GM23338 (cell line): ENCODE measurements around the gene MAP2K4. TPM values are rescaled to one million over a fixed set of nuclear protein-coding genes. Genes with fewer than 3 reads are reported as not detected.

Experiments
- ATAC-seq: fragments of 200-7000 bp; cut with Tn5 transposase; 3 replicates; pipeline ENCODE4 v1.9.1; 2020
- DNase-seq: peaks from one replicate; pipeline ENCODE4 v3.0.0-alpha.2; 2015; ENCODE audit warnings: low spot score
- H2AFZ ChIP-seq: fragments of 200-600 bp; sonication (generic); 2 replicates; pipeline ENCODE4 v1.8.0; 2016; ENCODE audit warnings: antibody characterized with exemption, mild to moderate bottlenecking, moderate library complexity
- H3F3A ChIP-seq: fragments of 200-600 bp; sonication (generic); replicated peaks from 2 replicates; pipeline ENCODE4 v1.8.0; 2017; ENCODE audit warnings: antibody characterized with exemption, mixed run types, low read depth
- H3K27ac ChIP-seq: fragments of 200-600 bp; sonication (generic); 2 replicates; pipeline ENCODE4 v1.6.1; 2016; ENCODE audit warnings: low read depth
- H3K27me3 ChIP-seq: fragments of 200-600 bp; sonication (generic); 2 replicates; pipeline ENCODE4 v1.8.0; 2016; ENCODE audit warnings: mild to moderate bottlenecking, mixed run types, moderate library complexity; ENCODE audit not compliant: insufficient read depth
- H3K36me3 ChIP-seq: fragments of 200-600 bp; sonication (generic); 2 replicates; pipeline ENCODE4 v1.8.0; 2016; ENCODE audit warnings: mild to moderate bottlenecking; ENCODE audit not compliant: insufficient read depth
- H3K4me1 ChIP-seq: fragments of 200-600 bp; sonication (generic); 2 replicates; pipeline ENCODE4 v1.8.0; 2016; ENCODE audit warnings: mild to moderate bottlenecking, moderate library complexity; ENCODE audit not compliant: insufficient read depth
- H3K4me2 ChIP-seq: fragments of 200-600 bp; sonication (generic); 2 replicates; pipeline ENCODE4 v1.7.1; 2017; ENCODE audit warnings: mixed run types
- H3K4me3 ChIP-seq: fragments of 200-600 bp; sonication (generic); 2 replicates; pipeline ENCODE4 v1.6.1; 2016; ENCODE audit warnings: mixed run types
- H3K79me2 ChIP-seq: fragments of 200-600 bp; sonication (generic); replicated peaks from 2 replicates; pipeline ENCODE4 v1.8.0; 2017; ENCODE audit warnings: mild to moderate bottlenecking; ENCODE audit not compliant: insufficient read depth
- H3K9me2 ChIP-seq: fragments of 200-600 bp; sonication (generic); 2 replicates; pipeline ENCODE4 v1.8.0; 2017; ENCODE audit not compliant: insufficient read depth
- H4K20me1 ChIP-seq: fragments of 200-600 bp; sonication (generic); replicated peaks from 2 replicates; pipeline ENCODE4 v1.8.0; 2017; ENCODE audit warnings: mild to moderate bottlenecking; ENCODE audit not compliant: insufficient read depth
- H3K27ac Mint-ChIP-seq: 2 replicates; pipeline ENCODE4 v1.8.0; 2020; ENCODE audit warnings: inconsistent platforms, mild to moderate bottlenecking, moderate library complexity, mixed read lengths
- H3K27me3 Mint-ChIP-seq: 3 replicates; pipeline ENCODE4 v1.8.0; 2022; ENCODE audit warnings: low read depth, mild to moderate bottlenecking, moderate library complexity, mixed read lengths, inconsistent platforms; ENCODE audit not compliant: insufficient read depth, poor library complexity
- H3K36me3 Mint-ChIP-seq: 3 replicates; pipeline ENCODE4 v1.8.0; 2021; ENCODE audit warnings: low read depth, mild to moderate bottlenecking, inconsistent platforms, moderate library complexity, mixed read lengths
- H3K4me1 Mint-ChIP-seq: 3 replicates; pipeline ENCODE4 v1.8.0; 2020; ENCODE audit warnings: mild to moderate bottlenecking, inconsistent platforms, mixed read lengths
- H3K4me3 Mint-ChIP-seq: 3 replicates; pipeline ENCODE4 v1.8.0; 2021; ENCODE audit warnings: moderate library complexity, mild to moderate bottlenecking, inconsistent platforms, mixed read lengths
- H3K9me3 Mint-ChIP-seq: 3 replicates; pipeline ENCODE4 v1.8.0; 2020; ENCODE audit warnings: moderate library complexity, mild to moderate bottlenecking, inconsistent platforms, mixed read lengths
- CREB1 ChIP-seq: fragments of 250-450 bp; sonication (Bioruptor Pico); IDR thresholded peaks from 2 replicates; pipeline ENCODE4 v1.5.0; 2020; ENCODE audit warnings: low read depth, mild to moderate bottlenecking, moderate library complexity
- polyA plus RNA-seq: library from polyadenylated mRNA; unstranded; fragments of >200 nt; fragmentation: Nextera tagmentation; extraction: Ambion mirVana; gene quantifications from 2 replicates; pipeline ENCODE4 v1.2.1, GENCODE V29; 2016
- total RNA-seq: library from RNA; depleted of rRNA; stranded (reverse); fragments of >200 nt; shearing (Covaris generic); gene quantifications from 2 replicates; pipeline ENCODE4 v1.2.3, GENCODE V29; 2014
- TF ChIP-seq, protein P1 (sequence below), 2 experiments: fragments of 200-600 bp in 1 of 2; sonication (generic) in 1 of 2; conservative IDR thresholded peaks; 2 replicates each; pipeline versions ENCODE4 v1.5.1 to v1.6.1; 2016 to 2017; ENCODE audit warnings: antibody characterized with exemption in 2 of 2, low read depth in 2 of 2, mild to moderate bottlenecking in 2 of 2, moderate library complexity in 1 of 2
- TF ChIP-seq, protein P2 (sequence below): fragments of 250-450 bp; sonication (Bioruptor Pico); IDR thresholded peaks from 2 replicates; pipeline ENCODE4 v1.5.0; 2020; ENCODE audit warnings: mild to moderate bottlenecking, moderate library complexity
- TF ChIP-seq, protein P3 (sequence below): IDR thresholded peaks from one replicate; pipeline ENCODE4 v1.6.1; 2018; ENCODE audit warnings: antibody characterized with exemption; ENCODE audit not compliant: unreplicated experiment

Gene MAP2K4
- total and polyA plus RNA-seq, 2 experiments from 2014 or later = 25.3 to 36.4 TPM

DNA sequence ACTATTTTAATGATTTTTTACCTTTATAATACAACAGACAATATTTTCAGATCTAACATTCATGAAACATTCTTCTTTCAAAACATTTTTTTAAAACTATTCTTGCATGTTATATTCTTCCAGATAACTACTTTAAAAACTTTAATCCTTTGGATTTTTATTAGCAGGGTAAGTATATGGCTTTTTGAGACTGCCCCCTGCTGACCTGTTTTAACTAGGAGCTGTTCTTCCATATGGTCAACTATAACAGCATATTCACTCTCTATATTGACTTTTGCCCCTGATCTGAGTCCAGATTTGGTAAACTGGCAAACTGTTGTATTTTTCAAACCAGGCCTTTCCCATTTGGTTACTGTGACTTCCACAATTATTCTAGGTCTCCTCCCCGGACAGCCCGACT is 39.9 kb upstream of the MAP2K4 start:
- Mint-ChIP-seq H3K36me3 (peaks cover 51% of the 10 kb centered on the region), H3K9me3 (no peaks in the 10 kb centered on the region), H3K4me1 (peaks cover 24% of the 10 kb centered on the region; the same call in 2 of the 3 replicates), H3K4me3 (no peak overlapping the region), H3K27me3 (peaks cover 5% of the 10 kb centered on the region), H3K27ac (no peak overlapping the region)
- TF ChIP-seq, protein P1, sequence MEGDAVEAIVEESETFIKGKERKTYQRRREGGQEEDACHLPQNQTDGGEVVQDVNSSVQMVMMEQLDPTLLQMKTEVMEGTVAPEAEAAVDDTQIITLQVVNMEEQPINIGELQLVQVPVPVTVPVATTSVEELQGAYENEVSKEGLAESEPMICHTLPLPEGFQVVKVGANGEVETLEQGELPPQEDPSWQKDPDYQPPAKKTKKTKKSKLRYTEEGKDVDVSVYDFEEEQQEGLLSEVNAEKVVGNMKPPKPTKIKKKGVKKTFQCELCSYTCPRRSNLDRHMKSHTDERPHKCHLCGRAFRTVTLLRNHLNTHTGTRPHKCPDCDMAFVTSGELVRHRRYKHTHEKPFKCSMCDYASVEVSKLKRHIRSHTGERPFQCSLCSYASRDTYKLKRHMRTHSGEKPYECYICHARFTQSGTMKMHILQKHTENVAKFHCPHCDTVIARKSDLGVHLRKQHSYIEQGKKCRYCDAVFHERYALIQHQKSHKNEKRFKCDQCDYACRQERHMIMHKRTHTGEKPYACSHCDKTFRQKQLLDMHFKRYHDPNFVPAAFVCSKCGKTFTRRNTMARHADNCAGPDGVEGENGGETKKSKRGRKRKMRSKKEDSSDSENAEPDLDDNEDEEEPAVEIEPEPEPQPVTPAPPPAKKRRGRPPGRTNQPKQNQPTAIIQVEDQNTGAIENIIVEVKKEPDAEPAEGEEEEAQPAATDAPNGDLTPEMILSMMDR (conservative IDR thresholded peaks at IDR 0.05; ENCODE audit: low read depth in 2 of 2) = peak; percentile 33 to 63
- TF ChIP-seq, protein P2, sequence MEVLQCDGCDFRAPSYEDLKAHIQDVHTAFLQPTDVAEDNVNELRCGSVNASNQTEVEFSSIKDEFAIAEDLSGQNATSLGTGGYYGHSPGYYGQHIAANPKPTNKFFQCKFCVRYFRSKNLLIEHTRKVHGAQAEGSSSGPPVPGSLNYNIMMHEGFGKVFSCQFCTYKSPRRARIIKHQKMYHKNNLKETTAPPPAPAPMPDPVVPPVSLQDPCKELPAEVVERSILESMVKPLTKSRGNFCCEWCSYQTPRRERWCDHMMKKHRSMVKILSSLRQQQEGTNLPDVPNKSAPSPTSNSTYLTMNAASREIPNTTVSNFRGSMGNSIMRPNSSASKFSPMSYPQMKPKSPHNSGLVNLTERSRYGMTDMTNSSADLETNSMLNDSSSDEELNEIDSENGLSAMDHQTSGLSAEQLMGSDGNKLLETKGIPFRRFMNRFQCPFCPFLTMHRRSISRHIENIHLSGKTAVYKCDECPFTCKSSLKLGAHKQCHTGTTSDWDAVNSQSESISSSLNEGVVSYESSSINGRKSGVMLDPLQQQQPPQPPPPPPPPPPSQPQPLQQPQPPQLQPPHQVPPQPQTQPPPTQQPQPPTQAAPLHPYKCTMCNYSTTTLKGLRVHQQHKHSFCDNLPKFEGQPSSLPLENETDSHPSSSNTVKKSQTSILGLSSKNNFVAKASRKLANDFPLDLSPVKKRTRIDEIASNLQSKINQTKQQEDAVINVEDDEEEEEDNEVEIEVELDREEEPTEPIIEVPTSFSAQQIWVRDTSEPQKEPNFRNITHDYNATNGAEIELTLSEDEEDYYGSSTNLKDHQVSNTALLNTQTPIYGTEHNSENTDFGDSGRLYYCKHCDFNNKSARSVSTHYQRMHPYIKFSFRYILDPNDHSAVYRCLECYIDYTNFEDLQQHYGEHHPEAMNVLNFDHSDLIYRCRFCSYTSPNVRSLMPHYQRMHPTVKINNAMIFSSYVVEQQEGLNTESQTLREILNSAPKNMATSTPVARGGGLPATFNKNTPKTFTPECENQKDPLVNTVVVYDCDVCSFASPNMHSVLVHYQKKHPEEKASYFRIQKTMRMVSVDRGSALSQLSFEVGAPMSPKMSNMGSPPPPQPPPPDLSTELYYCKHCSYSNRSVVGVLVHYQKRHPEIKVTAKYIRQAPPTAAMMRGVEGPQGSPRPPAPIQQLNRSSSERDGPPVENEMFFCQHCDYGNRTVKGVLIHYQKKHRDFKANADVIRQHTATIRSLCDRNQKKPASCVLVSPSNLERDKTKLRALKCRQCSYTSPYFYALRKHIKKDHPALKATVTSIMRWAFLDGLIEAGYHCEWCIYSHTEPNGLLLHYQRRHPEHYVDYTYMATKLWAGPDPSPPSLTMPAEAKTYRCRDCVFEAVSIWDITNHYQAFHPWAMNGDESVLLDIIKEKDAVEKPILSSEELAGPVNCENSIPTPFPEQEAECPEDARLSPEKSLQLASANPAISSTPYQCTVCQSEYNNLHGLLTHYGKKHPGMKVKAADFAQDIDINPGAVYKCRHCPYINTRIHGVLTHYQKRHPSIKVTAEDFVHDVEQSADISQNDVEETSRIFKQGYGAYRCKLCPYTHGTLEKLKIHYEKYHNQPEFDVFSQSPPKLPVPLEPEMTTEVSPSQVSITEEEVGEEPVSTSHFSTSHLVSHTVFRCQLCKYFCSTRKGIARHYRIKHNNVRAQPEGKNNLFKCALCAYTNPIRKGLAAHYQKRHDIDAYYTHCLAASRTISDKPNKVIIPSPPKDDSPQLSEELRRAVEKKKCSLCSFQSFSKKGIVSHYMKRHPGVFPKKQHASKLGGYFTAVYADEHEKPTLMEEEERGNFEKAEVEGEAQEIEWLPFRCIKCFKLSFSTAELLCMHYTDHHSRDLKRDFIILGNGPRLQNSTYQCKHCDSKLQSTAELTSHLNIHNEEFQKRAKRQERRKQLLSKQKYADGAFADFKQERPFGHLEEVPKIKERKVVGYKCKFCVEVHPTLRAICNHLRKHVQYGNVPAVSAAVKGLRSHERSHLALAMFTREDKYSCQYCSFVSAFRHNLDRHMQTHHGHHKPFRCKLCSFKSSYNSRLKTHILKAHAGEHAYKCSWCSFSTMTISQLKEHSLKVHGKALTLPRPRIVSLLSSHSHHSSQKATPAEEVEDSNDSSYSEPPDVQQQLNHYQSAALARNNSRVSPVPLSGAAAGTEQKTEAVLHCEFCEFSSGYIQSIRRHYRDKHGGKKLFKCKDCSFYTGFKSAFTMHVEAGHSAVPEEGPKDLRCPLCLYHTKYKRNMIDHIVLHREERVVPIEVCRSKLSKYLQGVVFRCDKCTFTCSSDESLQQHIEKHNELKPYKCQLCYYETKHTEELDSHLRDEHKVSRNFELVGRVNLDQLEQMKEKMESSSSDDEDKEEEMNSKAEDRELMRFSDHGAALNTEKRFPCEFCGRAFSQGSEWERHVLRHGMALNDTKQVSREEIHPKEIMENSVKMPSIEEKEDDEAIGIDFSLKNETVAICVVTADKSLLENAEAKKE = no peak
- Histone ChIP-seq H3K9me2 (0 out of 2 replicates have a peak, but pooled peaks cover 3% of the 10 kb centered on the region), H4K20me1 (no peaks in the 10 kb centered on the region), H3F3A (no peaks in the 10 kb centered on the region), H3K4me2 (no peak overlapping the region), H3K27me3 (no peaks in the 10 kb centered on the region), H3K27ac (no peak overlapping the region), H3K4me3 (no peak overlapping the region), H3K4me1 (peaks cover 19% of the 10 kb centered on the region; the same call in 1 of the 2 replicates), H2AFZ (no peak overlapping the region), H3K36me3 (peaks cover 9% of the 10 kb centered on the region; the same call in 1 of the 2 replicates), H3K79me2 (no peaks in the 10 kb centered on the region)
- DNase-seq = peak; percentile 36
- no peak; the same call in 2 of the 3 replicates for ATAC-seq

DNA sequence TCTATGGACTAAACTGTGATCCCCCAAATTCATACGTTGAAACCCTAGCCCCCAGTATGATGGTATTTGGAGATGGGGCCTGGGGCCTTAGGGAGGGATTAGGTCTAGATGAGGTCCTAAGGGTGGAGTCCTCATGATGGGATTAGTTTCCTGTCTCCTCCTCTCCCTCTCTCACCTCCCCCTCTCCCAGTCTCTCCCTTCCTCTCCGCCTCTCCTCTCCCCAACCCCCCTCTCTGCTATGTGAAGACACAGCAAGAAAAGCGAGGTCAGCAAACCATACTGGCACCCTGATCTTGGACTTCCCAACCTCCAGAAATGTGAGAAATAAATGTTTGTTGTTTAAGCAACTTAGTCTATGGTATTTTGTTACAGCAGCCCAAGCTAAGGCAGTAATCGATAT is 38.8 kb upstream of the MAP2K4 start:
- peak; percentile 36 for DNase-seq
- Histone ChIP-seq H3K9me2 (0 out of 2 replicates have a peak, but pooled peaks cover 3% of the 10 kb centered on the region), H2AFZ (no peak overlapping the region), H3K4me2 (peak overlapping the region; percentile 58; the same call in 1 of the 2 replicates), H3K79me2 (no peaks in the 10 kb centered on the region), H3K4me3 (0 out of 2 replicates have a peak overlapping the region, but pooled peaks have one; percentile 12), H3F3A (no peaks in the 10 kb centered on the region), H3K27ac (no peak overlapping the region), H3K27me3 (no peaks in the 10 kb centered on the region), H3K36me3 (peaks cover 9% of the 10 kb centered on the region; the same call in 1 of the 2 replicates), H4K20me1 (no peaks in the 10 kb centered on the region), H3K4me1 (peaks cover 24% of the 10 kb centered on the region; the same call in 1 of the 2 replicates)
- peaks cover 52% of the 10 kb centered on the region for H3K36me3 Mint-ChIP-seq
- H3K4me3 Mint-ChIP-seq = no peak overlapping the region
- no peaks in the 10 kb centered on the region for H3K9me3 Mint-ChIP-seq
- H3K4me1 Mint-ChIP-seq = peaks cover 17% of the 10 kb centered on the region; the same call in 2 of the 3 replicates
- peak overlapping the region; percentile 20; the same call in 1 of the 2 replicates for H3K27ac Mint-ChIP-seq
- peak; percentile 73 for ATAC-seq
- H3K27me3 Mint-ChIP-seq = no peaks in the 10 kb centered on the region
- TF ChIP-seq, protein P3, sequence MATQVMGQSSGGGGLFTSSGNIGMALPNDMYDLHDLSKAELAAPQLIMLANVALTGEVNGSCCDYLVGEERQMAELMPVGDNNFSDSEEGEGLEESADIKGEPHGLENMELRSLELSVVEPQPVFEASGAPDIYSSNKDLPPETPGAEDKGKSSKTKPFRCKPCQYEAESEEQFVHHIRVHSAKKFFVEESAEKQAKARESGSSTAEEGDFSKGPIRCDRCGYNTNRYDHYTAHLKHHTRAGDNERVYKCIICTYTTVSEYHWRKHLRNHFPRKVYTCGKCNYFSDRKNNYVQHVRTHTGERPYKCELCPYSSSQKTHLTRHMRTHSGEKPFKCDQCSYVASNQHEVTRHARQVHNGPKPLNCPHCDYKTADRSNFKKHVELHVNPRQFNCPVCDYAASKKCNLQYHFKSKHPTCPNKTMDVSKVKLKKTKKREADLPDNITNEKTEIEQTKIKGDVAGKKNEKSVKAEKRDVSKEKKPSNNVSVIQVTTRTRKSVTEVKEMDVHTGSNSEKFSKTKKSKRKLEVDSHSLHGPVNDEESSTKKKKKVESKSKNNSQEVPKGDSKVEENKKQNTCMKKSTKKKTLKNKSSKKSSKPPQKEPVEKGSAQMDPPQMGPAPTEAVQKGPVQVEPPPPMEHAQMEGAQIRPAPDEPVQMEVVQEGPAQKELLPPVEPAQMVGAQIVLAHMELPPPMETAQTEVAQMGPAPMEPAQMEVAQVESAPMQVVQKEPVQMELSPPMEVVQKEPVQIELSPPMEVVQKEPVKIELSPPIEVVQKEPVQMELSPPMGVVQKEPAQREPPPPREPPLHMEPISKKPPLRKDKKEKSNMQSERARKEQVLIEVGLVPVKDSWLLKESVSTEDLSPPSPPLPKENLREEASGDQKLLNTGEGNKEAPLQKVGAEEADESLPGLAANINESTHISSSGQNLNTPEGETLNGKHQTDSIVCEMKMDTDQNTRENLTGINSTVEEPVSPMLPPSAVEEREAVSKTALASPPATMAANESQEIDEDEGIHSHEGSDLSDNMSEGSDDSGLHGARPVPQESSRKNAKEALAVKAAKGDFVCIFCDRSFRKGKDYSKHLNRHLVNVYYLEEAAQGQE = no peak
- no peak for TF ChIP-seq CREB1 (CRISPR knock-in tag)
